Measurements from ENCODE around the gene SERPINB1. TPM values are rescaled to one million over a fixed set of nuclear protein-coding genes. Genes with fewer than 3 reads are reported as not detected.

SERPINB1 gene
- total and polyA plus RNA-seq, 2 donors (not counting 3 experiments of a cell fraction or from before 2014, with no cell fraction given), result 6.7 to 24.0 TPM

DNA sequence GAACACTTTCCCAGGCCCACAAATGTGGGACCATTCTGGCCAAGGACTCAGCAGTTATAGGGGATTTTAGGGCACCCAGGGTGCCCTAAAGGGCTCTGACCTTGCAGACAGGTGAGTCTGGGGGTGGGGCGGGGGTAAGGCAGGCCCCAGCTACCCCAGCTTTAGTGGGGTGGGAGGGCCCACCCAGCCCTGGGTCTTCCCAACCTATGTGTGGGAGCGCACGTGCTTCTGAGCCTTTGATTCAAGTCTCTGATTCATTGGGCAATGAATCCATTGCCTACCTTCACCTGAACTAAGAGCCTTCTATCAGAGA is 958 bp downstream of the SERPINB1 start:
- dilution Hi-C loops (cut with MboI; ENCODE audit: extremely low pct_ligation_motif_present, low sequenced_read_pairs), result no loop called here
- intact Hi-C loops (cut with micrococcal nuclease), result loop anchor here (1.0 kb wide), 2 partner anchors 22 to 49 kb away; no protein-coding TSS in a partner anchor
- TF ChIP-seq, protein P1, sequence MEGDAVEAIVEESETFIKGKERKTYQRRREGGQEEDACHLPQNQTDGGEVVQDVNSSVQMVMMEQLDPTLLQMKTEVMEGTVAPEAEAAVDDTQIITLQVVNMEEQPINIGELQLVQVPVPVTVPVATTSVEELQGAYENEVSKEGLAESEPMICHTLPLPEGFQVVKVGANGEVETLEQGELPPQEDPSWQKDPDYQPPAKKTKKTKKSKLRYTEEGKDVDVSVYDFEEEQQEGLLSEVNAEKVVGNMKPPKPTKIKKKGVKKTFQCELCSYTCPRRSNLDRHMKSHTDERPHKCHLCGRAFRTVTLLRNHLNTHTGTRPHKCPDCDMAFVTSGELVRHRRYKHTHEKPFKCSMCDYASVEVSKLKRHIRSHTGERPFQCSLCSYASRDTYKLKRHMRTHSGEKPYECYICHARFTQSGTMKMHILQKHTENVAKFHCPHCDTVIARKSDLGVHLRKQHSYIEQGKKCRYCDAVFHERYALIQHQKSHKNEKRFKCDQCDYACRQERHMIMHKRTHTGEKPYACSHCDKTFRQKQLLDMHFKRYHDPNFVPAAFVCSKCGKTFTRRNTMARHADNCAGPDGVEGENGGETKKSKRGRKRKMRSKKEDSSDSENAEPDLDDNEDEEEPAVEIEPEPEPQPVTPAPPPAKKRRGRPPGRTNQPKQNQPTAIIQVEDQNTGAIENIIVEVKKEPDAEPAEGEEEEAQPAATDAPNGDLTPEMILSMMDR (IDR thresholded peaks at IDR 0.05; ENCODE audit: extremely low read depth in 1 of 2, insufficient read depth in 1 of 2, low read depth in 1 of 2, low read length in 2 of 2), result no peak
- no peak for TF ChIP-seq POLR2AphosphoS5 (IDR thresholded peaks at IDR 0.05; ENCODE audit: insufficient read depth, low read depth, low read length)
- TF ChIP-seq POLR2A (IDR thresholded peaks at IDR 0.05; ENCODE audit: low read depth, low read length), result no peak
- no peak for TF ChIP-seq EZH2 (IDR thresholded peaks at IDR 0.05; ENCODE audit: borderline replicate concordance, low read depth, low read length, severe bottlenecking)
- no peak for TF ChIP-seq MYC (IDR thresholded peaks at IDR 0.05; ENCODE audit: low read depth, low read length)
- TF ChIP-seq GATA2 (IDR thresholded peaks at IDR 0.05; ENCODE audit: insufficient read depth, insufficient read length, low read depth, low read length), result no peak
- no peak for TF ChIP-seq JUN (IDR thresholded peaks at IDR 0.05; ENCODE audit: borderline replicate concordance, insufficient read depth, insufficient read length, low read depth)
- no peak for TF ChIP-seq FOS (IDR thresholded peaks at IDR 0.05; ENCODE audit: borderline replicate concordance, insufficient read depth, low read length)
- TF ChIP-seq MAX (IDR thresholded peaks at IDR 0.05; ENCODE audit: insufficient read depth, insufficient read length), result no peak
- DNase-seq (ENCODE audit: low read depth, low spot score), result no peak
- POLR2A ChIA-PET, result no interaction called here
- no peak overlapping the region for H2AFZ ChIP-seq (ENCODE audit: low read depth, low read length)
- CTCF ChIA-PET, result interaction anchor here (0.9 to 11.2 kb wide), 12 partner anchors 10 to 1245 kb away, joined by 3 to 262 read pairs (median 6); no protein-coding TSS in a partner anchor
- H3K9me3 ChIP-seq (replicated peaks; ENCODE audit: control insufficient read depth, insufficient read depth, low read length), result no peaks in the 10 kb centered on the region
- H4K20me1 ChIP-seq (replicated peaks; ENCODE audit: control insufficient read depth, extremely low read depth, insufficient read depth, low read length), result no peaks in the 10 kb centered on the region
- H3K4me1 ChIP-seq (ENCODE audit: control insufficient read depth, extremely low read depth, insufficient read depth, low read length), result peaks cover 35% of the 10 kb centered on the region
- H3K27ac ChIP-seq (ENCODE audit: insufficient read depth, low read depth, low read length), result no peak overlapping the region
- H3K4me3 ChIP-seq (replicated peaks in 1 of 3; ENCODE audit: insufficient read depth in 1 of 3, low read depth in 1 of 3, low read length in 3 of 3), result peak overlapping the region in 1 of 3 experiments; percentile 44
- no peak overlapping the region for H3K9ac ChIP-seq (replicated peaks; ENCODE audit: extremely low read depth, insufficient read depth, low read length)
- peak overlapping the region; percentile 78 for H3K4me2 ChIP-seq (ENCODE audit: insufficient read depth, low read length)
- no peaks in the 10 kb centered on the region for H3K9me1 ChIP-seq (replicated peaks; ENCODE audit: control insufficient read depth, extremely low read depth, insufficient read depth, low read length)
- BruUV-seq (replicated peaks), result no TSS peak
- peaks cover 2% of the 10 kb centered on the region in 2 experiments for H3K36me3 ChIP-seq (ENCODE audit: control insufficient read depth in 2 of 2, extremely low read depth in 1 of 2, insufficient read depth in 2 of 2, low read length in 2 of 2)
- H3K79me2 ChIP-seq (ENCODE audit: control insufficient read depth, insufficient read depth, low read length), result no peaks in the 10 kb centered on the region
- no peak for FAIRE-seq
- no peaks in the 10 kb centered on the region for H3K27me3 ChIP-seq (ENCODE audit: control insufficient read depth in 2 of 2, insufficient read depth in 2 of 2, low read length in 2 of 2)

Data from endothelial cell of umbilical vein (primary cell).